A549 (cell line): Measurements from ENCODE around the gene NCCRP1. TPM values are rescaled to one million over a fixed set of nuclear protein-coding genes. Genes with fewer than 3 reads are reported as not detected.

Source experiments
- ATAC-seq, 2 experiments: fragments of 200-7000 bp in 1 of 2; fragments of >200 bp in 1 of 2; cut with Nextera tagmentation in 1 of 2; cut with Tn5 transposase in 1 of 2; 3 replicates each; pipeline versions ENCODE4 v1.8.0 to v1.9.1; 2018 to 2020; ENCODE audit warnings: mild to moderate bottlenecking in 1 of 2, moderate library complexity in 1 of 2
- CTCF ChIA-PET: fragments of 300-600 bp; sonication (Branson Sonifier 250); formaldehyde crosslinking; extraction: SDS; loops from one replicate; lab custom pipeline; 2021; ENCODE audit warnings: antibody characterized with exemption, inconsistent platforms; lab: Yijun Ruan, JAX
- POLR2A ChIA-PET: fragments of 350-600 bp; formaldehyde crosslinking; extraction: SDS; loops from one replicate; lab custom pipeline; 2021; ENCODE audit warnings: antibody characterized with exemption, inconsistent platforms; lab: Yijun Ruan, JAX
- DNase-seq, 2 experiments: peaks; one replicate each; pipeline versions ENCODE4 v3.0.0 to v3.0.0-alpha.2; 2011 to 2016; ENCODE audit warnings: low read depth in 1 of 2, low spot score in 1 of 2
- FAIRE-seq: peaks from 2 replicates; lab custom pipeline; 2011; peaks lifted over from hg19 to GRCh38; lab: Jason Lieb, UNC
- H3K27ac ChIP-seq, 2 experiments: fragments of >200 bp; sonication (Bioruptor Twin); formaldehyde crosslinking; 3 replicates each; pipeline ENCODE4 v1.5.1; 2016 to 2017
- H3K4me1 ChIP-seq: fragments of >200 bp; sonication (Bioruptor Twin); formaldehyde crosslinking; 3 replicates; pipeline ENCODE4 v1.6.1; 2016
- H3K4me2 ChIP-seq: fragments of >200 bp; sonication (Bioruptor Twin); formaldehyde crosslinking; 3 replicates; pipeline ENCODE4 v1.6.1; 2016
- H3K4me3 ChIP-seq: fragments of >200 bp; sonication (Bioruptor Twin); formaldehyde crosslinking; 3 replicates; pipeline ENCODE4 v1.5.1; 2016
- H3K9me3 ChIP-seq: fragments of >200 bp; sonication (Bioruptor Twin); formaldehyde crosslinking; 3 replicates; pipeline ENCODE4 v1.6.1; 2016
- ATOH8 ChIP-seq: fragments of 250-450 bp; sonication (Bioruptor Pico); IDR thresholded peaks from 2 replicates; pipeline ENCODE4 v1.5.0; 2020; ENCODE audit warnings: low read depth, mild to moderate bottlenecking, moderate library complexity
- FOSB ChIP-seq: fragments of 250-450 bp; sonication (Bioruptor Pico); IDR thresholded peaks from 2 replicates; pipeline ENCODE4 v1.5.0; 2020; ENCODE audit warnings: mild to moderate bottlenecking, moderate library complexity
- FOXS1 ChIP-seq: fragments of 250-450 bp; sonication (Bioruptor Pico); IDR thresholded peaks from 2 replicates; pipeline ENCODE4 v1.5.0; 2020; ENCODE audit warnings: mild to moderate bottlenecking, moderate library complexity
- HEYL ChIP-seq: fragments of 250-450 bp; sonication (Bioruptor Pico); IDR thresholded peaks from 2 replicates; pipeline ENCODE4 v1.8.0; 2021; ENCODE audit warnings: mild to moderate bottlenecking, moderate library complexity
- JUN ChIP-seq, 2 experiments: fragments of >200 bp; sonication (Bioruptor Twin); formaldehyde crosslinking; IDR thresholded peaks; 2 replicates in 1 of 2; 3 replicates in 1 of 2; pipeline ENCODE4 v1.6.1; 2016 to 2017
- KDM5A ChIP-seq: fragments of 200-600 bp; sonication (generic); IDR thresholded peaks from 2 replicates; pipeline ENCODE4 v1.6.1; 2016; ENCODE audit warnings: antibody characterized with exemption, mild to moderate bottlenecking
- MAFK ChIP-seq: fragments of 450-650 bp; IDR thresholded peaks from 2 replicates; pipeline ENCODE4 v1.6.1; 2014; ENCODE audit not compliant: partially characterized antibody
- MAZ ChIP-seq: fragments of 150-350 bp; IDR thresholded peaks from 2 replicates; pipeline ENCODE4 v1.6.1; 2014; ENCODE audit warnings: antibody characterized with exemption, low read depth, low read length, borderline replicate concordance
- PBX3 ChIP-seq: IDR thresholded peaks from 2 replicates; pipeline ENCODE4 v1.6.1; 2012
- POLR2AphosphoS2 ChIP-seq: conservative IDR thresholded peaks from 2 replicates; pipeline ENCODE4 v1.6.1; 2012; ENCODE audit warnings: low read length, improper control_type of control experiment, inconsistent platforms
- RAD21 ChIP-seq, 2 experiments: fragments of >200 bp in 1 of 2; sonication (Bioruptor Twin) in 1 of 2; formaldehyde crosslinking in 1 of 2; IDR thresholded peaks in 1 of 2; conservative IDR thresholded peaks in 1 of 2; 2 replicates in 1 of 2; 3 replicates in 1 of 2; pipeline ENCODE4 v1.6.1; 2012 to 2018; ENCODE audit warnings: inconsistent platforms in 1 of 2
- RARB ChIP-seq: fragments of 250-450 bp; sonication (Bioruptor Pico); IDR thresholded peaks from 2 replicates; pipeline ENCODE4 v1.8.0; 2021; ENCODE audit warnings: mild to moderate bottlenecking, moderate library complexity
- RFX5 ChIP-seq: fragments of 450-650 bp; IDR thresholded peaks from 2 replicates; pipeline ENCODE4 v1.7.1; 2014; ENCODE audit warnings: antibody characterized with exemption, mild to moderate bottlenecking, moderate library complexity
- RNF2 ChIP-seq: fragments of 200-600 bp; sonication (generic); IDR thresholded peaks from 2 replicates; pipeline ENCODE4 v1.6.1; 2016; ENCODE audit warnings: low read depth, mild to moderate bottlenecking, antibody characterized with exemption, moderate library complexity, borderline replicate concordance
- TFCP2L1 ChIP-seq: fragments of 250-450 bp; sonication (Bioruptor Pico); IDR thresholded peaks from 2 replicates; pipeline ENCODE4 v1.5.0; 2021; ENCODE audit warnings: mild to moderate bottlenecking
- ZC3H11A ChIP-seq: fragments of 450-650 bp; IDR thresholded peaks from 2 replicates; pipeline ENCODE4 v1.6.1; 2014; ENCODE audit warnings: antibody characterized with exemption, mild to moderate bottlenecking
- ZSCAN20 ChIP-seq: fragments of 250-450 bp; sonication (Bioruptor Pico); IDR thresholded peaks from 2 replicates; pipeline ENCODE4 v1.8.0; 2022; ENCODE audit warnings: mild to moderate bottlenecking, moderate library complexity
- WGBS: methylation state at CpG from one replicate; pipeline ENCODE4 v1.1.6; 2017; ENCODE audit errors: missing lambda C conversion rate; 5-methylcytosine and 5-hydroxymethylcytosine counted together
- polyA plus RNA-seq, 4 experiments: library from polyadenylated mRNA; depleted of rRNA in 3 of 4; stranded (reverse); fragments of >200 nt; fragmentation: RNase III in 1 of 4; extraction: RNeasy Plus Mini Kit Qiagen cat#74134 plus additional on column Dnase treatment in 1 of 4; gene quantifications; 2 replicates in 3 of 4; 3 replicates in 1 of 4; pipeline ENCODE4 v1.2.3, GENCODE V29; 2011 to 2017
- TF ChIP-seq, protein P1 (sequence below): fragments of 450-650 bp; IDR thresholded peaks from 2 replicates; pipeline ENCODE4 v1.6.1; 2014; ENCODE audit warnings: antibody characterized with exemption
- TF ChIP-seq, protein P2 (sequence below): IDR thresholded peaks from 2 replicates; pipeline ENCODE4 v1.6.1; 2012; ENCODE audit warnings: low read depth, borderline replicate concordance
- TF ChIP-seq, protein P3 (sequence below): fragments of 150-350 bp; IDR thresholded peaks from 2 replicates; pipeline ENCODE4 v1.6.1; 2014; ENCODE audit warnings: low read depth, mild to moderate bottlenecking, low read length
- TF ChIP-seq, protein P4 (sequence below): fragments of >200 bp; sonication (Bioruptor Twin); formaldehyde crosslinking; IDR thresholded peaks from 3 replicates; pipeline ENCODE4 v1.6.1; 2016

The NCCRP1 gene
- polyA plus RNA-seq, 2 of the 4 experiments (the other 2 are of a cell fraction): 0.90 to 0.99 TPM

DNA sequence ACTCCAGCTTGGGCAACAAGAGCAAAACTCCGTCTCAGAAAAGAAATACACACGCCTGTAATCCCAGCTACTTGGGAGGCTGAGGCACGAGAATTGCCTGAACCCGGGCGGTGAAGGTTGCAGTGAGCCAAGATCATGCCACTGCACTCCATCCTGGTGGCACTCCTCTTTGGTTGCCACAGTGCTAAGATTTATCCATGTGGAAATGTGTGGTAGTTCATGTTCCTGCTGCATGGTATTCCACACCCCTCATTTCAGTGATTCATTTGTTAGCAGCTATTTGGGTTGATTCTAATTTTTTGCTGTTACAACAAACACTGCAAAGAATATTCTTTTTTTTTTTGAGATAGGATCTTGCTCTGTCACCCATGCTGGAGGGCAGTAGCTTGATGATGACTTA lies 35.9 kb downstream of the NCCRP1 start:
- Histone ChIP-seq H3K4me1 (no peaks in the 10 kb centered on the region), H3K27ac (no peak overlapping the region), H3K9me3 (no peaks in the 10 kb centered on the region), H3K4me2 (no peak overlapping the region), H3K4me3 (no peak overlapping the region)
- no peak for TF ChIP-seq RARB (CRISPR knock-in tag)
- no peak for TF ChIP-seq RAD21 (conservative IDR thresholded peaks at IDR 0.05 in 1 of 2, IDR thresholded peaks at IDR 0.05 in 1 of 2)
- TF ChIP-seq MAFK: no peak
- no peak for TF ChIP-seq TFCP2L1 (CRISPR knock-in tag)
- TF ChIP-seq, protein P1, sequence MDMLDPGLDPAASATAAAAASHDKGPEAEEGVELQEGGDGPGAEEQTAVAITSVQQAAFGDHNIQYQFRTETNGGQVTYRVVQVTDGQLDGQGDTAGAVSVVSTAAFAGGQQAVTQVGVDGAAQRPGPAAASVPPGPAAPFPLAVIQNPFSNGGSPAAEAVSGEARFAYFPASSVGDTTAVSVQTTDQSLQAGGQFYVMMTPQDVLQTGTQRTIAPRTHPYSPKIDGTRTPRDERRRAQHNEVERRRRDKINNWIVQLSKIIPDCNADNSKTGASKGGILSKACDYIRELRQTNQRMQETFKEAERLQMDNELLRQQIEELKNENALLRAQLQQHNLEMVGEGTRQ: no peak
- no peak for TF ChIP-seq RFX5
- TF ChIP-seq ATOH8 (CRISPR knock-in tag): no peak
- TF ChIP-seq PBX3: no peak
- ChIA-PET CTCF (interaction anchor here (0.6 to 1.7 kb wide), 8 partner anchors 17 to 271 kb away, joined by 3 to 6 read pairs (median 4); no protein-coding TSS in a partner anchor), POLR2A (no interaction called here)
- peak; percentile 43 for FAIRE-seq
- WGBS: 41% methylated on average over 5 of the region's 5 CpGs
- no peak for DNase-seq
- peak; percentile 57 to 71; a peak in 5 of 6 replicates for ATAC-seq

DNA sequence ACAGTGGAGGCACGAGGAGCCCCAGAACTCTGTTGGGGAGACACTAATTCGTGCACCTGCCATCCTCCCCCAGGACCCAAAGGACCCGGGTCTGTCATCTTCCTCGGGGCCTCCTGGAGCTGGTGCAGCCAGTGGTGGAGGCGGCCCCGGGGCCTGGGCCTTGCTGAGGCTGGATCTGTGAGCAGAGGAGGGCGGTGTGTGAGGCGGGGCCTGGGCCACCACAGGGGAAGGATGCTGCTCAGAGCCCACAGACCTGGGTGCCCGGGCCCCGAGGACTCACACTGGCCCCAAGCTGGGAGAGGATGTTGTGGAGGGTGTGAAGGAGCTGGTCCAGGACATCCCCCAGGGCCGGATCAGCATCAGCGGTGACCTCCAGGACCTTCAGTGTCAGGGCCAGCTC lies 39.8 kb downstream of the NCCRP1 start:
- no peak overlapping the region for H3K27ac ChIP-seq
- WGBS: 59% methylated on average over 12 of the region's 12 CpGs
- no peak overlapping the region for H3K4me3 ChIP-seq
- H3K4me2 ChIP-seq: no peak overlapping the region
- CTCF ChIA-PET: interaction anchor here (0.7 to 1.4 kb wide), 3 partner anchors 13 to 468 kb away, joined by 3 to 6 read pairs (median 3); no protein-coding TSS in a partner anchor
- ATAC-seq (peak; percentile 35 to 37; a peak in 3 of 6 replicates), FAIRE-seq (no peak), DNase-seq (no peak)
- H3K9me3 ChIP-seq: no peaks in the 10 kb centered on the region
- no peaks in the 10 kb centered on the region for H3K4me1 ChIP-seq
- no peak for TF ChIP-seq ZC3H11A
- TF ChIP-seq, protein P2, sequence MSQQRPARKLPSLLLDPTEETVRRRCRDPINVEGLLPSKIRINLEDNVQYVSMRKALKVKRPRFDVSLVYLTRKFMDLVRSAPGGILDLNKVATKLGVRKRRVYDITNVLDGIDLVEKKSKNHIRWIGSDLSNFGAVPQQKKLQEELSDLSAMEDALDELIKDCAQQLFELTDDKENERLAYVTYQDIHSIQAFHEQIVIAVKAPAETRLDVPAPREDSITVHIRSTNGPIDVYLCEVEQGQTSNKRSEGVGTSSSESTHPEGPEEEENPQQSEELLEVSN: no peak
- no peak for TF ChIP-seq RNF2
- TF ChIP-seq, protein P3, sequence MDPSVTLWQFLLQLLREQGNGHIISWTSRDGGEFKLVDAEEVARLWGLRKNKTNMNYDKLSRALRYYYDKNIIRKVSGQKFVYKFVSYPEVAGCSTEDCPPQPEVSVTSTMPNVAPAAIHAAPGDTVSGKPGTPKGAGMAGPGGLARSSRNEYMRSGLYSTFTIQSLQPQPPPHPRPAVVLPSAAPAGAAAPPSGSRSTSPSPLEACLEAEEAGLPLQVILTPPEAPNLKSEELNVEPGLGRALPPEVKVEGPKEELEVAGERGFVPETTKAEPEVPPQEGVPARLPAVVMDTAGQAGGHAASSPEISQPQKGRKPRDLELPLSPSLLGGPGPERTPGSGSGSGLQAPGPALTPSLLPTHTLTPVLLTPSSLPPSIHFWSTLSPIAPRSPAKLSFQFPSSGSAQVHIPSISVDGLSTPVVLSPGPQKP: no peak
- TF ChIP-seq RFX5: no peak
- TF ChIP-seq POLR2AphosphoS2: no peak
- no peak for TF ChIP-seq HEYL (CRISPR knock-in tag)
- no peak for TF ChIP-seq JUN (IDR thresholded peaks at IDR 0.05)
- no peak for TF ChIP-seq FOSB
- no peak for TF ChIP-seq KDM5A
- TF ChIP-seq ZSCAN20 (CRISPR knock-in tag): no peak
- TF ChIP-seq MAZ: no peak
- TF ChIP-seq, protein P4, sequence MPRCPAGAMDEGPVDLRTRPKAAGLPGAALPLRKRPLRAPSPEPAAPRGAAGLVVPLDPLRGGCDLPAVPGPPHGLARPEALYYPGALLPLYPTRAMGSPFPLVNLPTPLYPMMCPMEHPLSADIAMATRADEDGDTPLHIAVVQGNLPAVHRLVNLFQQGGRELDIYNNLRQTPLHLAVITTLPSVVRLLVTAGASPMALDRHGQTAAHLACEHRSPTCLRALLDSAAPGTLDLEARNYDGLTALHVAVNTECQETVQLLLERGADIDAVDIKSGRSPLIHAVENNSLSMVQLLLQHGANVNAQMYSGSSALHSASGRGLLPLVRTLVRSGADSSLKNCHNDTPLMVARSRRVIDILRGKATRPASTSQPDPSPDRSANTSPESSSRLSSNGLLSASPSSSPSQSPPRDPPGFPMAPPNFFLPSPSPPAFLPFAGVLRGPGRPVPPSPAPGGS: no peak
- TF ChIP-seq FOXS1 (CRISPR knock-in tag): no peak
- POLR2A ChIA-PET: no interaction called here
